A673 (cell line): ENCODE measurements around the gene KCND1.

Source experiments
- EZH2 ChIP-seq: fragments of 200-600 bp; sonication (generic); IDR thresholded peaks from 2 replicates; pipeline ENCODE4 v1.6.1; 2017; ENCODE audit warnings: borderline replicate concordance, low read depth, mild to moderate bottlenecking, mixed read lengths, antibody characterized with exemption, low read length; ENCODE audit not compliant: poor library complexity, severe bottlenecking
- TF ChIP-seq, protein P1 (sequence below): fragments of 300-800, 200-600 bp; sonication (generic); conservative IDR thresholded peaks from 2 replicates; pipeline ENCODE4 v1.5.1; 2017; ENCODE audit warnings: low read depth, mild to moderate bottlenecking, antibody characterized with exemption, low read length, moderate library complexity, mixed read lengths

GRCh38 chrX:48942895-48943294 is 28.7 kb downstream of the KCND1 start:
- TF ChIP-seq, protein P1, sequence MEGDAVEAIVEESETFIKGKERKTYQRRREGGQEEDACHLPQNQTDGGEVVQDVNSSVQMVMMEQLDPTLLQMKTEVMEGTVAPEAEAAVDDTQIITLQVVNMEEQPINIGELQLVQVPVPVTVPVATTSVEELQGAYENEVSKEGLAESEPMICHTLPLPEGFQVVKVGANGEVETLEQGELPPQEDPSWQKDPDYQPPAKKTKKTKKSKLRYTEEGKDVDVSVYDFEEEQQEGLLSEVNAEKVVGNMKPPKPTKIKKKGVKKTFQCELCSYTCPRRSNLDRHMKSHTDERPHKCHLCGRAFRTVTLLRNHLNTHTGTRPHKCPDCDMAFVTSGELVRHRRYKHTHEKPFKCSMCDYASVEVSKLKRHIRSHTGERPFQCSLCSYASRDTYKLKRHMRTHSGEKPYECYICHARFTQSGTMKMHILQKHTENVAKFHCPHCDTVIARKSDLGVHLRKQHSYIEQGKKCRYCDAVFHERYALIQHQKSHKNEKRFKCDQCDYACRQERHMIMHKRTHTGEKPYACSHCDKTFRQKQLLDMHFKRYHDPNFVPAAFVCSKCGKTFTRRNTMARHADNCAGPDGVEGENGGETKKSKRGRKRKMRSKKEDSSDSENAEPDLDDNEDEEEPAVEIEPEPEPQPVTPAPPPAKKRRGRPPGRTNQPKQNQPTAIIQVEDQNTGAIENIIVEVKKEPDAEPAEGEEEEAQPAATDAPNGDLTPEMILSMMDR: no peak
- TF ChIP-seq EZH2: no peak
